PFSK-1 (cell line): ENCODE data around the gene POLE.

Source experiments
- POLR2AphosphoS5 ChIP-seq: IDR thresholded peaks from 2 replicates; pipeline ENCODE4 v1.6.1; 2012; ENCODE audit warnings: low read depth, mild to moderate bottlenecking, control low read depth, low read length, moderate library complexity
- TAF1 ChIP-seq: IDR thresholded peaks from 2 replicates; pipeline ENCODE4 v1.6.1; 2012; ENCODE audit warnings: low read length, control low read depth, borderline replicate concordance; ENCODE audit not compliant: insufficient read depth

- no peak for TF ChIP-seq POLR2AphosphoS5
- TF ChIP-seq TAF1: no peak
These were observed 48.4 kb upstream of the POLE start for GRCh38 chr12:132735496-132735895.
